Stimulated activated naive CD8-positive, alpha-beta T cell treated with anti-CD3 and anti-CD28 coated beads, Interleukin-15, Interleukin-2, amounts not matched to agents 100 ng/mL and 50 ng/mL, for 24 hours (primary cell): ENCODE data around the gene ZNF587B.
A peak's percentile ranks its signal among the peaks of the same experiment; 100 is the strongest.
"Not testable (repeated sequence)": the region's sequence is repeated elsewhere in the genome, so short reads cannot be mapped to it uniquely, and the experiment has no call there.

Experiments used
- H3K27ac Mint-ChIP-seq: one replicate; pipeline ENCODE4 v1.8.0; 2021; ENCODE audit warnings: mild to moderate bottlenecking, mixed read lengths
- H3K27me3 Mint-ChIP-seq: one replicate; pipeline ENCODE4 v1.8.0; 2021; ENCODE audit warnings: mixed read lengths
- H3K36me3 Mint-ChIP-seq: one replicate; pipeline ENCODE4 v1.8.0; 2021; ENCODE audit warnings: low read depth, mixed read lengths
- H3K4me1 Mint-ChIP-seq: one replicate; pipeline ENCODE4 v1.8.0; 2021; ENCODE audit warnings: low read depth, mixed read lengths
- H3K4me3 Mint-ChIP-seq: one replicate; pipeline ENCODE4 v1.8.0; 2021; ENCODE audit warnings: mild to moderate bottlenecking, mixed read lengths
- H3K9me3 Mint-ChIP-seq: one replicate; pipeline ENCODE4 v1.8.0; 2021; ENCODE audit warnings: mixed read lengths

Gene ZNF587B

DNA sequence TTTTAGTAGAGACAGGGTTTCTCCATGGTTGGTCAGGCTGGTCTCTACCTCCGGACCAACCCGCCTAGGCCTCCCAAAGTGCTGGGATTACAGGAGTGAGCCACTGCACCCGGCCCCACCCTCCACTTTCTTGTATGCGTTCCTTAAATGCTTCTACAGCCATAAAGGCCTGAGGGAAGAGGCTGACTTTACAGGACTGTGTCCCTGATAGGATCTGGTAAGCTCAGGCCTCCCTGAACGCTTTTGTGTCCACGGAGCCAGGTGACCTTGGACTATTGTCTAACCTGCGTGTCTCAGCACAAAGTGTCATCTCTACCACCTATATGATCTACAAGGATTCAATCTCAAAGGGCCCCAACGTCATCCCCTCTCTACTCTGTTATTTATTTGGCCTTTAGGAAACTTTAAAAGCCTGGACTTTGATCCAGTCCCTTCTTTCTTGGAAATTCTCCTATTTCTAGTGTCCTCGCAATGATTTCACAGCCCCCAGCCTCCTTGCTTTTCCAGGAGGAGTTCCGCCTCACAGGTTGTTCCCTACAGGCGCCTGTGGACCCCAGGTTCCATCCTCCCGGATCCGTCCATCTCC, 16.1 kb upstream of the ZNF587B start:
- peak overlapping the region; percentile 92 for H3K4me3 Mint-ChIP-seq
- peaks cover 52% of the 10 kb centered on the region for H3K4me1 Mint-ChIP-seq
- peak overlapping the region; percentile 87 for H3K27ac Mint-ChIP-seq

DNA sequence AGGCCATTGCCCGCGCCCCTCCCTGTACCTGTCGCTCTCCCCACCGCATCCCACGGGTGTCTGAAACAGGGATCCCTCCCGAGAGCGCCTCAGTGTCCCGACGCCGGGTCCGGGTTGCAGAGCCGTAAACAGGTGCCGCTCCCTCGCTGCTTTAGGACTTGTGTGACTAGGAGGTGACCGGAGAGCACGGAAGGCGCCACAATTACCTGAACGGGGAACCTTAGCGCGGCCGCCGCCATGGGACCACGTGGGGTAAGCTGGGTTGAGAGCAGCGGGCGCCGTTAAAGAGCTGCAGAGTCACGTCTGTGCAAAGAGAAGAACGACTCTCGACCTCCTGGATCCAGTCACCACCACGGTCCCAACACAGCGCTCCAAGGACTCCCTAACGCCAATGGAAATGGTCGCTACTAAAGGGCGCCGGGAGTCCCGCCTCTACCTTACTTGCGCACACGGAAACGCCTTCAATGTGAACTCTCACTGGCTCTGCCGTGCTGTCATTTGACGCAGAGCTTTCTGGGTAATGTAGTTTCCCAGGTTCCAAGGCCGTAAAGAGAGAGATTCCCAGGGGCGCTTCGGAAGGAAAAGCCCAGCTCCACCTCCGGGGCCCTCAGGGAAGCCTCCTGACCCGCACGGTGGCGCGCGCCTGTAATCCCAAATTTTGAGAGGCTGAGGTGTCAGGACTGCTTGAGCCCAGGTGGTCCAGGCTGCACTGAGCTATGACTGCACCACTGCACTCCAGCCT, 15.4 kb upstream of the ZNF587B start, which contains the start of gene ZNF552:
TSS of gene ZNF552 (minus strand) at position 409 of the 742 bp plus-strand sequence. CDS start at position 239, 170 bp downstream.
- Mint-ChIP-seq H3K27ac (peak within 1 kb of the TSS; percentile 87), H3K9me3 (no peaks in the 10 kb centered on the region), H3K4me1 (peaks cover 58% of the 10 kb centered on the region), H3K27me3 (no peaks in the 10 kb centered on the region), H3K4me3 (peak within 1 kb of the TSS; percentile 92), H3K36me3 (peaks cover 30% of the 10 kb centered on the region)

More for the DNA sequence above, 16.1 kb upstream of the ZNF587B start:
- peaks cover 34% of the 10 kb centered on the region for H3K36me3 Mint-ChIP-seq
- H3K27me3 Mint-ChIP-seq: no peaks in the 10 kb centered on the region
- no peaks in the 10 kb centered on the region for H3K9me3 Mint-ChIP-seq

DNA sequence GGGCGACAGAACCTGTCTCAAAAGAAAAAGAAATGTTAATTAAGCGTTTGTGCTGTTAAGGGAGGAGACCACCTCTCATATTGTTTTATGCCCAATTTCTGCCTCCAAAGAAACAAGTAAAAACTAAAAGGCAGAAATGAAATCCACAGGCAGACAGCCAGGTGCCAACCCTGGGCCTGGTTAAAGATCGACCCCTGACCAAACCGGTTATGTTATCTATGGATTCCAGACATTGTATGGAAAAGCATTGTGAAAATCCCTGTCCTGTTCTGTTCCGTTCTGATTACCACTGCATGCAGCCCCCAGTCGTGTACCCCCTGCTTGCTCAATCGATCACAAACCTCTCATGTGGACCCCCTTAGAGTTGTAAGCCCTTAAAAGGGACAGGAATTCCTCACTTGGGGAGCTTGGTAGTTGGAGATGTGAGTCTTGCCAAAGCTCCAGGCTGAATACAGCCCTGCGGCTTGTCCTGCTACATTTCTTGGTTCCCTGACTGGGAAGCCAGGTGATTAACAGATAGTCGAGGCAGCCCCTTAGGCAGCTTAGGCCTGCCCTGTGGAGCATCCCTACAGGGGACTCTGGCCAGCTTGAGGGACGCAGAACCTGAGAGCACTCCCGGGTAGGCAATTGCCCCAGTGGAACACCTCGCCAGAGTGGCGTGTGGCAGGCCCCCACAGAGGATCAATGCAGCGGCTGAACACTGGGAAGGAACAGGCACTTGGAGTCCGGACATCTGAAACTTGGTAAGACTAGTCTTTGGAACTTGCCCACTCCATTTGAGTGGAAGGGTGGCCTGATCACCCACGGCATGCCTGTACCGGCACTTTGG, 14.6 kb upstream of the ZNF587B start:
- Mint-ChIP-seq H3K27me3 (no peaks in the 10 kb centered on the region), H3K9me3 (no peaks in the 10 kb centered on the region), H3K4me1 (peaks cover 60% of the 10 kb centered on the region), H3K36me3 (peaks cover 30% of the 10 kb centered on the region), H3K4me3 (peak overlapping the region; percentile 92), H3K27ac (peak overlapping the region; percentile 87)

DNA sequence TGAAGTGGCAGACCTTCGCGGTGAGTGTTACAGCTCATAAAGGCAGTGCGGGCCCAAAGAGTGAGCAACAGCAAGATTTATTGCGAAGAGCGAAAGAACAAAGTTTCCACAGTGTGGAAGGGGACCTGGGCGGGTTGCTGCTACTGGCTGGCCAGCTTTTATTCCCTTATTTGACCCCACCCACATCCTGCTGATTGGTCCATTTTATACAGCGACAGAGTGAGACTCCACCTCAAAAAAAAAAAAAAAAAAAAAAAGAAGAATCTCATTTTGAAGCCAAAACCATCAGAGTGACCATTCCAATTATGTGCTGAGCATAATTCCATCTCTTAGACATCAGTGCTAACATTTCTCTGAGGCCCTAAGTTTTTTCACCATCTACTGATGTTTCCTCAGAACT, 13.4 kb upstream of the ZNF587B start:
- Mint-ChIP-seq H3K4me3 (no peak overlapping the region), H3K27me3 (no peaks in the 10 kb centered on the region), H3K4me1 (peaks cover 67% of the 10 kb centered on the region), H3K9me3 (no peaks in the 10 kb centered on the region), H3K36me3 (peaks cover 29% of the 10 kb centered on the region), H3K27ac (no peak overlapping the region)

DNA sequence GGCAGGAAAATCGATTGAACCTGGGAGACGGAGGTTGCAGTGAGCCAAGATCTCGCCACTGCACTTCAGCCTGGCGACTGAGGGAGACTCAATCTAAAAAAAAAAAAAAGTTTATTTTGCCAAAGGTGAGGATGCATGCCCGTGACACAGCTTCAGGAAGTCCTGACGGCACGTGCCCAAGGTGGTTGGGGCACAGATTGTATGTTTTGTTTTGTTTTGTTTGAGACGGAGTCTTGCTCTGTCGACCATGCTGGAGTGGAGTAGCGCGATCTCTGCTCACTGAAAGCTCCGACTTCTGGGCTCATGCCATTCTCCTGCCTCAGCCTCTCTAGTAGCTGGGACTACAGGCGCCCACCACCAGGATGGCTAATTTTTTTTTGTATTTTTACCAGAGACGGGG, 12.1 kb upstream of the ZNF587B start:
- H3K4me1 Mint-ChIP-seq: peaks cover 68% of the 10 kb centered on the region
- H3K4me3 Mint-ChIP-seq: peak overlapping the region; percentile 99

DNA sequence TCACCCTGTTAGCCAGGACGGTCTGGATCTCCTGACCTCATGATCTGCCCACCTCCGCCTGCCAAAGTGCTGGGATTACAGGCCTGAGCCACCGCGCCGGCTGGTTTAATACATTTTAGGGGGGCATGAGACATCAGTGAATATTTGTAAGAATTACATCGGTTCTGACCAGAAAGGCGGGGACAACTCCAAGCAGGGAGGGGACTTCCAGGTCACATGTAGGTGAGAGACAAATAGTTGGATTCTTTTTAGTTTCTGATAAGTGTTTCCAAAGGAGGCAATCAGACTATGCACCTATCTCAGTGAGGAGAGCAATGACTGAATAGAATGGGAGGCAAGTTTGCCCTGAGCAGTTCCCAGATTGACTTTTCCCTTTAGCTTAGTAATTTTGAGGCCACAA, 11.7 kb upstream of the ZNF587B start:
- Mint-ChIP-seq H3K27me3 (no peaks in the 10 kb centered on the region), H3K27ac (peak overlapping the region; percentile 70), H3K9me3 (no peaks in the 10 kb centered on the region), H3K4me3 (peak overlapping the region; percentile 99), H3K36me3 (peaks cover 31% of the 10 kb centered on the region), H3K4me1 (peaks cover 68% of the 10 kb centered on the region)

More for the DNA sequence above, 12.1 kb upstream of the ZNF587B start:
- peaks cover 31% of the 10 kb centered on the region for H3K36me3 Mint-ChIP-seq
- H3K9me3 Mint-ChIP-seq: no peaks in the 10 kb centered on the region
- H3K27ac Mint-ChIP-seq: no peak overlapping the region
- H3K27me3 Mint-ChIP-seq: no peaks in the 10 kb centered on the region

DNA sequence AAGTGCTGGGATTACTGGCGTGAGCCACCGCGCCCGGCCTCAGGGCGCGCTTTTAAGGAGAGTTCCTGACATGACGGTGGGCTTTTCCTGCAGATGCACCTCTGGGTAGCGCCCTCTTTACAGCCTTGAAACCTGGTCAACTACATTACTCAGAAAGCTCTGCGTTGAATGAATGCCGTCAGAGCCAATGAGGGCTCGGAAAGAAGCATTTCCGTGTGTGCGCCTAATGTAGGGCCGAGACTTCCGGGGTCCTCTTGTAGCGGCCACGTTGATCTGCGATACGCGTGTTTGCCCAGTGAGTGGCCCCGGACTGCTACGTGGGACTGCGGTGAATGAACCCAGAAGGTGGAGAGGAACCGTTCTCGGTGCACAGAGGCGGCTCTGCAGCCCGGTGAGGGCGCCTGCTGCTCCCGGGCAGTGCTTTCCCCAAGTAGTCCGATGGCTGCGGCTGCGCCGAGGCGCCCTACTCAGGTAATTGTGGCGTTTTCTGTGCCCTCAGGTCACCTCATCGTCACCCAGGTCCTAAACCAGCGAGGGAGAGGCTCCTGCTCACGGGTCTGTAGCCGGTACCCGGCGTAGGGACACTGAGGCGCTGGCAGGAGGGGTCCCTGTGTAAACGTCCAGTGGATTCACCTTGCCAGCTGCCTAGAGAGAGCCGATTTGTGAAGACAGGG, 10.5 kb upstream of the ZNF587B start:
- Mint-ChIP-seq H3K36me3 (peaks cover 34% of the 10 kb centered on the region), H3K4me3 (peak overlapping the region; percentile 99), H3K27ac (peak overlapping the region; percentile 98), H3K4me1 (peaks cover 68% of the 10 kb centered on the region), H3K9me3 (no peaks in the 10 kb centered on the region), H3K27me3 (no peaks in the 10 kb centered on the region)

DNA sequence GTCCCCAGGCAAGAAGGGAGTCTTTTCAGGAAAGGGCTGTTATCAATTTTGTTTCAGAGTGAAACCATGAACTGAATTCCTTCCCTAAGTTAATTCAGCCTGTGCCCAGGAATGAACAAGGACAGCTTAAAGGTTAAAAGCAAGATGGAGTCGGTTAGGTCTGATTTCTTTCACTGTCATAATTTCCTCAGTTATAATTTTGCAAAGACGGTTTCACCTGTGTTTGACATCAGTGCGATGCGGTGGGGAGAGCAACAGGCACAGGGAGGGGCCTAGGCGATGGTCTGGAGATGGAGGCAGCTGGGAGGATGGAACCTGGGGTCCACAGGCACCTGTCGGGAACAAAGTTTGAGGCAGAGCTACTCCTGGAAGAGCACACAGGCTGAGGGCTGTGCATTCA, 9.5 kb upstream of the ZNF587B start:
- Mint-ChIP-seq H3K4me1 (peaks cover 62% of the 10 kb centered on the region), H3K36me3 (peaks cover 40% of the 10 kb centered on the region), H3K9me3 (no peaks in the 10 kb centered on the region), H3K4me3 (peak overlapping the region; percentile 99), H3K27ac (peak overlapping the region; percentile 98), H3K27me3 (no peaks in the 10 kb centered on the region)

DNA sequence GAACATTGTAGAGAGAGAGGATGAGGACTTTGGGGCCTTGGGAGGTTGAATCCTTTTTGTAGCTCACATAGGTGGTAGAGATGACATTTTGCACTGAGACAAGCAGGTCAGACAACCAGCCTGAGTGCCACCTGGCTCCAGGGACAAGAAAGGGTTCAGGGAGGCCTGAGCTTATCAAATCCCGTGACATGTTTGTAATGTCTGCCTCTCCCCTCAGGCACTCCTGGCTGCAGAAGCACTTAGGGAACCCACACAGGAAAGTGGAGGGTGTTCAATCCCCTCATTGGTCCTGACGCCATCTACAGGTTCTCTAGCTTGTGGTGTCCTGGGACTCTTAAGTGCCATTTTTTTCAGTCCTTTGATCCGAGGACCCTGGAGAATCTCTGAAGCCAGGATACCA, 9.0 kb upstream of the ZNF587B start:
- Mint-ChIP-seq H3K27ac (peak overlapping the region; percentile 98), H3K4me3 (peak overlapping the region; percentile 99), H3K4me1 (peaks cover 58% of the 10 kb centered on the region), H3K36me3 (peaks cover 45% of the 10 kb centered on the region)
- not testable (repeated sequence) for H3K9me3 Mint-ChIP-seq, H3K27me3 Mint-ChIP-seq

DNA sequence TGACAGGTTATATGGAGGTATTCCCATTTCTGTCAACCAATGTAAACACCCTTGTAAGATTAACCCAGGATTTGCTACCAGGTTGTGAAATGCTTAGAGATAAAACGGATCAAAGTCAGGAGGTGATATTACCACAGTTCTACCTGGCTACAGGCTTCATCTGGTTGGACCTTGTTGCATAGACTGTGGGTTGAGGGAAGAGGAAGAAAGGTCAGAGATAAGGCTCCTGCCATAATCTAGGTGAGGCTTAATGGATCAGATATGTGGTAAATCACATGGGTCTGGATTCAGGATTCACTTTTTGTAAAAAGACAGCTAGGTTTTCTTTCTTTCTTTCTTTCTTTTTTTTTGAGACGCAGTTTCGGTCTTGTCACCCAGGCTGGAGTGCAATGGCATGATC, 8.6 kb upstream of the ZNF587B start:
- peak overlapping the region; percentile 23 for H3K4me3 Mint-ChIP-seq
- peaks cover 48% of the 10 kb centered on the region for H3K36me3 Mint-ChIP-seq

DNA sequence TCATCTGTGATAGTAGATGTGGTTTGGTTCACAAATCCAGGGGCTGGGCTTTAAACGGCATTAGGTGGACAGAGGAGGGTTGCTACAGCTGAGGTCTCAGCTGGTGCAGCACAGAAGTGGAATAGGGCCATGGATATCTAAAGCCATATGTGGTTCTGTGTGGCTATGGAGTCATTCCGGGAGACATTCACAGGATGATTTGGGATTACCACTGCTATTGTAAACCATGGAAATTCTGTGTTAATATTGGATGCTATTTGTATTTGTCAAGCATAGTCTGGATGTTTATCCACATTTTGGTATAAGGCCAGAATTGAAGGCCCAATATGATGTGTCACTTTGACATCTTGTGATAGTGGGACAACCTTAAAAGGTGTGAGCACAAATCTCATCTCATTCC, 6.9 kb upstream of the ZNF587B start:
- peak overlapping the region; percentile 37 for H3K27ac Mint-ChIP-seq
- H3K27me3 Mint-ChIP-seq, H3K9me3 Mint-ChIP-seq: not testable (repeated sequence)
- H3K4me3 Mint-ChIP-seq: peak overlapping the region; percentile 45
- H3K4me1 Mint-ChIP-seq: peaks cover 58% of the 10 kb centered on the region
- H3K36me3 Mint-ChIP-seq: peaks cover 58% of the 10 kb centered on the region

More for the DNA sequence above, 8.6 kb upstream of the ZNF587B start:
- peaks cover 58% of the 10 kb centered on the region for H3K4me1 Mint-ChIP-seq
- H3K9me3 Mint-ChIP-seq, H3K27me3 Mint-ChIP-seq, H3K27ac Mint-ChIP-seq: not testable (repeated sequence)

DNA sequence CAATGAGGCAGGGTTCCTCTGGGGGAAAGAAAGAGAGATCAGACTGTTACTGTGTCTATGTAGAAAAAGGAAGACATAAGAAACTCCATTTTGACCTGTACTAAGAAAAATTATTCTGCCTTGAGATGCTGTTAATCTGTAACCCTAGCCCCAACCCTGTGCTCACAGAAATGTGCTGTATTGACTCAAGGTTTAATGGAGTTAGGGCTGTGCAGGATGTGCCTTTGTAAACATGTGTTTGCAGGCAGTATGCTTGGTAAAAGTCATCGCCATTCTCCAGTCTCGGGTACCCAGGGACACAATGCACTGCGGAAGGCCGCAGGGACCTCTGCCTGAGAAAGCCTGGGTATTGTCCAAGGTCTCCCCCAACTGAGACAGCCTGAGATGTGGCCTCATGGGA, 6.5 kb upstream of the ZNF587B start:
- H3K27me3 Mint-ChIP-seq, H3K9me3 Mint-ChIP-seq, H3K27ac Mint-ChIP-seq, H3K4me3 Mint-ChIP-seq: not testable (repeated sequence)
- H3K36me3 Mint-ChIP-seq: peaks cover 58% of the 10 kb centered on the region
- H3K4me1 Mint-ChIP-seq: peaks cover 54% of the 10 kb centered on the region

DNA sequence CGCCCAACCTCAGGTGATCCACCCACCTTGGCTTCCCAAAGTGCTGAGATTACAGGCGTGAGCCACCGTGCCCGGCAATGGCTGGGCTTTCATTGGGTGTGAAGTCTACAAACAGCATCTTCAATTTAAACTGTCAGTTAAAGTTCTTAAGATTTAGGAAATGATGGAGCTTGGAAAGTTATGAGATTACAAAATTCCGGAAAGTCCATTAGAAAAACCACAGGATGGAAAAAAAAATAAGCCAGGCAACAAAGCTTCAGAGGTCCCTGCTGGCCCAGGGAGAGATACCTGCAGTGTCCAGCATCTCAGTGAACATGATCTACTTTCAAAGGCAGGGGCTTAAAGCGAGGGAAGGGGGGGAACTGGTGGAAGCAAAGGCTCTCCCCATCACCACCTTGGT, 4.6 kb upstream of the ZNF587B start:
- peaks cover 47% of the 10 kb centered on the region for H3K4me1 Mint-ChIP-seq
- peaks cover 64% of the 10 kb centered on the region for H3K36me3 Mint-ChIP-seq
- no peaks in the 10 kb centered on the region for H3K27me3 Mint-ChIP-seq
- no peak overlapping the region for H3K4me3 Mint-ChIP-seq
- H3K9me3 Mint-ChIP-seq: no peaks in the 10 kb centered on the region
- no peak overlapping the region for H3K27ac Mint-ChIP-seq

DNA sequence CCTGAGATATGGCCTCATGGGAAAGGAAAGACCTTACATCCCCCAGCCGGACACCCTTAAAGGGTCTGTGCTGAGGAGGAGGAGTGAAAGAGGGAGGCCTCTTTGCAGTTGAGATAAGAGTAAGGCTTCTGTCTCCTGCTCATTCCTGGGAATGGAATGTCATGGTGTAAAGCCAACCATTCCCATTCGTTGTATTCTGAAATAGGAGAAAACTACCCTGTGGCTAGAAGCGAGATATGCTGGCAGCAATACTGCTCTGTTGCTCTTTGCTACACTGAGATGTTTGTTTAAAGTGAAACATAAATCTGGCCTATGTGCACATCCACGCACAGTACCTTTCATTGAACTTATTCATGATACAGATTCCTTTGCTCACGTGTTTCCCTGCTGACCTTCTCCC, 783 bp upstream of the ZNF587B start:
- Mint-ChIP-seq H3K4me3 (no peak overlapping the region), H3K27ac (no peak overlapping the region), H3K4me1 (peaks cover 23% of the 10 kb centered on the region)

More for the DNA sequence above, 783 bp upstream of the ZNF587B start:
- no peaks in the 10 kb centered on the region for H3K9me3 Mint-ChIP-seq
- H3K27me3 Mint-ChIP-seq: no peaks in the 10 kb centered on the region
- peaks cover 58% of the 10 kb centered on the region for H3K36me3 Mint-ChIP-seq
